Measurements from ENCODE around the gene PIGP.
"Not testable (repeated sequence)": the region's sequence is repeated elsewhere in the genome, so short reads cannot be mapped to it uniquely, and the experiment has no call there.

The PIGP gene

GRCh38 chr21:37072988-37073416 lies at the start of gene PIGP, which contains the start of gene TTC3:
Gene PIGP, minus strand, starts transcription at chr21:37073071. Its CDS starts 556 bp downstream, at chr21:37072515.
Gene TTC3, plus strand, starts transcription at chr21:37073254. Its CDS starts 14,004 bp downstream, at chr21:37087258.
- peak within 1 kb of the TSS; percentile 92 for H3K4me3 ChIP-seq (ENCODE audit: low read depth, low read length)
- TF ChIP-seq MYC (IDR thresholded peaks at IDR 0.05; ENCODE audit: low read depth, low read length) (0 out of 2 replicates have a peak, but pooled peaks have one; percentile 10), CTCF (IDR thresholded peaks at IDR 0.05; ENCODE audit: low read depth, low read length) (no peak), MAX (IDR thresholded peaks at IDR 0.05; ENCODE audit: low read depth, low read length) (peak; percentile 91), POLR2A (IDR thresholded peaks at IDR 0.05; ENCODE audit: extremely low read depth, insufficient read length) (peak; percentile 63)

GRCh38 chr21:37119421-37120218 lies 46.7 kb upstream of the PIGP start:
- TF ChIP-seq POLR2A (IDR thresholded peaks at IDR 0.05; ENCODE audit: extremely low read depth, insufficient read length), result no peak
- TF ChIP-seq CTCF (IDR thresholded peaks at IDR 0.05; ENCODE audit: low read depth, low read length), result no peak
- no peak for TF ChIP-seq MAX (IDR thresholded peaks at IDR 0.05; ENCODE audit: low read depth, low read length)
- no peak for TF ChIP-seq MYC (IDR thresholded peaks at IDR 0.05; ENCODE audit: low read depth, low read length)
- peak; percentile 1 for DNase-seq (ENCODE audit: low read depth)
- no peak overlapping the region for H3K4me3 ChIP-seq (ENCODE audit: low read depth, low read length)

More at GRCh38 chr21:37072988-37073416, at the start of gene PIGP, which contains the start of gene TTC3:
- peak; percentile 94 for DNase-seq (ENCODE audit: low read depth)

GRCh38 chr21:37118187-37118826 lies 45.4 kb upstream of the PIGP start:
- no peak overlapping the region for H3K4me3 ChIP-seq (ENCODE audit: low read depth, low read length)
- no peak for DNase-seq (ENCODE audit: low read depth)
- no peak for TF ChIP-seq POLR2A (IDR thresholded peaks at IDR 0.05; ENCODE audit: extremely low read depth, insufficient read length)
- TF ChIP-seq MYC (IDR thresholded peaks at IDR 0.05; ENCODE audit: low read depth, low read length), result no peak
- no peak for TF ChIP-seq MAX (IDR thresholded peaks at IDR 0.05; ENCODE audit: low read depth, low read length)
- no peak for TF ChIP-seq CTCF (IDR thresholded peaks at IDR 0.05; ENCODE audit: low read depth, low read length)

- TF ChIP-seq POLR2A (IDR thresholded peaks at IDR 0.05; ENCODE audit: extremely low read depth, insufficient read length) (no peak), CTCF (IDR thresholded peaks at IDR 0.05; ENCODE audit: low read depth, low read length) (no peak), MAX (IDR thresholded peaks at IDR 0.05; ENCODE audit: low read depth, low read length) (no peak), MYC (IDR thresholded peaks at IDR 0.05; ENCODE audit: low read depth, low read length) (no peak)
- H3K4me3 ChIP-seq (ENCODE audit: low read depth, low read length), result no peak overlapping the region
- DNase-seq (ENCODE audit: low read depth), result no peak
Measured at GRCh38 chr21:37117204-37117603, 44.3 kb upstream of the PIGP start.

DNA sequence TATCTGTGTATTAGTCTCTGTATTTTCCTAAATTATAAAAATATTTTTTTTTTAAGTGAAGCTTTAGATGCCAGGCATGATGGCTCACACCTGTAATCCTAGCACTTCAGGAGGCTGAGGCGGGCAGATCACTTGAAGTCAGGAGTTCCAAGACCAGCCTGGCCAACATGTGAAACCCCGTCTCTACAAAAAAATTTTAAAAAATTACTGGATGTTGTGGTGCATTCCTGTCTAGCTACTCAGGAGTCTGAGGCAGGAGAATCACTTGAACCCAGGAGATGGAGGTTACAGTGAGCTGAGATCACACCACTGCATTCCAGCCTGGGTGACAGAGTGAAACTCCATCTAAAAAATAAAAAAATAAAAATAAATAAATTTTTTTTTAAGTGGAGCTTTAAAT lies 43.6 kb upstream of the PIGP start:
- DNase-seq (ENCODE audit: low read depth); H3K4me3 ChIP-seq (ENCODE audit: low read depth, low read length): not testable (repeated sequence)

DNA sequence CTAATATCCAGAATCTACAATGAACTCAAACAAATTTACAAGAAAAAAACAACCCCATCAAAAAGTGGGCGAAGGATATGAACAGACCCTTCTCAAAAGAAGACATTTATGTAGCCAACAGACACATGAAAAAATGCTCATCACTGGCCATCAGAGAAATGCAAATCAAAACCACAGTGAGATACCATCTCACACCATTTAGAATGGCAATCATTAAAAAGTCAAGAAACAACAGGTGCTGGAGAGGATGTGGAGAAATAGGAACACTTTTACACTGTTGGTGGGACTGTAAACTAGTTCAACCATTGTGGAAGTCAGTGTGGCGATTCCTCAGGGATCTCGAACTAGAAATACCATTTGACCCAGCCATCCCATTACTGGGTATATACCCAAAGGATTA lies 41.4 kb upstream of the PIGP start:
- DNase-seq (ENCODE audit: low read depth), result not testable (repeated sequence)

GRCh38 chr21:37111029-37111428 lies 38.2 kb upstream of the PIGP start:
- H3K4me3 ChIP-seq (ENCODE audit: low read depth, low read length); DNase-seq (ENCODE audit: low read depth): not testable (repeated sequence)

More for the DNA sequence above, 41.4 kb upstream of the PIGP start:
- not testable (repeated sequence) for H3K4me3 ChIP-seq (ENCODE audit: low read depth, low read length)

Data from NB4 (cell line).